Endothelial cell of umbilical vein (primary cell): ENCODE data around the gene MAEA. TPM values are rescaled to one million over a fixed set of nuclear protein-coding genes. Genes with fewer than 3 reads are reported as not detected.

Experiments used
- BruUV-seq: library from RNA; stranded (reverse); fragments of 400-500 nt; replicated peaks from 2 replicates; lab custom pipeline; 2021; lab: Mats Ljungman, UMichigan
- CTCF ChIA-PET: fragments of 300-600, 350-600 bp; sonication (Branson Sonifier 250); formaldehyde crosslinking; loops from one replicate; lab custom pipeline; 2021; ENCODE audit warnings: antibody characterized with exemption, inconsistent platforms; lab: Charles Lee
- POLR2A ChIA-PET: fragments of 300-600, 350-600 bp; sonication (Branson Sonifier 250); formaldehyde crosslinking; loops from one replicate; lab custom pipeline; 2021; ENCODE audit warnings: antibody characterized with exemption, inconsistent platforms; lab: Charles Lee
- DNase-seq: peaks from one replicate; pipeline ENCODE4 v3.0.0-alpha.2; 2011; ENCODE audit warnings: low read depth, low spot score
- FAIRE-seq: peaks from 2 replicates; lab custom pipeline; 2011; peaks lifted over from hg19 to GRCh38; lab: Jason Lieb, UNC
- H2AFZ ChIP-seq: 2 replicates; pipeline ENCODE4 v1.6.0; 2012; ENCODE audit warnings: low read depth, low read length, control low read depth, inconsistent platforms
- H3K27ac ChIP-seq: 2 replicates; pipeline ENCODE4 v1.5.1; 2011; ENCODE audit warnings: low read depth, mild to moderate bottlenecking, control low read depth, low read length, moderate library complexity; ENCODE audit not compliant: insufficient read depth
- H3K27me3 ChIP-seq, 2 experiments: 2 replicates each; pipeline versions ENCODE4 v1.6.0 to v1.6.1; 2011; ENCODE audit warnings: low read length in 2 of 2, mixed read lengths in 1 of 2; ENCODE audit not compliant: control insufficient read depth in 2 of 2, insufficient read depth in 2 of 2
- H3K36me3 ChIP-seq, 2 experiments: 2 replicates in 1 of 2; 3 replicates in 1 of 2; pipeline ENCODE4 v1.5.1; 2011; ENCODE audit warnings: low read length in 2 of 2, mild to moderate bottlenecking in 1 of 2, moderate library complexity in 1 of 2; ENCODE audit not compliant: control insufficient read depth in 2 of 2, insufficient read depth in 2 of 2; ENCODE audit errors: extremely low read depth in 1 of 2
- H3K4me1 ChIP-seq: 3 replicates; pipeline ENCODE4 v1.5.1; 2011; ENCODE audit warnings: mild to moderate bottlenecking, low read length; ENCODE audit not compliant: control insufficient read depth, insufficient read depth; ENCODE audit errors: extremely low read depth
- H3K4me2 ChIP-seq: 2 replicates; pipeline ENCODE4 v1.6.1; 2011; ENCODE audit warnings: low read length, control low read depth, mixed read lengths; ENCODE audit not compliant: insufficient read depth
- H3K4me3 ChIP-seq, 3 experiments: fragments of 200-600 bp in 1 of 3; sonication (generic), shearing (Covaris generic) in 1 of 3; replicated peaks in 1 of 3; 2 replicates each; pipeline ENCODE4 v1.5.1; 2011 to 2016; ENCODE audit warnings: control low read depth in 3 of 3, low read length in 3 of 3, mild to moderate bottlenecking in 2 of 3, inconsistent platforms in 1 of 3, low read depth in 1 of 3, moderate library complexity in 1 of 3; ENCODE audit not compliant: insufficient read depth in 1 of 3
- H3K79me2 ChIP-seq: 2 replicates; pipeline ENCODE4 v1.6.0; 2012; ENCODE audit warnings: low read length, inconsistent platforms; ENCODE audit not compliant: control insufficient read depth, insufficient read depth
- H3K9ac ChIP-seq: replicated peaks from 2 replicates; pipeline ENCODE3; 2011; ENCODE audit warnings: low read length, control low read depth; ENCODE audit not compliant: insufficient read depth; ENCODE audit errors: extremely low read depth
- H3K9me1 ChIP-seq: replicated peaks from 3 replicates; pipeline ENCODE4 v1.6.0; 2011; ENCODE audit warnings: mild to moderate bottlenecking, low read length; ENCODE audit not compliant: control insufficient read depth, insufficient read depth; ENCODE audit errors: extremely low read depth
- H3K9me3 ChIP-seq: replicated peaks from 2 replicates; pipeline ENCODE4 v1.5.1; 2012; ENCODE audit warnings: low read length, inconsistent platforms; ENCODE audit not compliant: control insufficient read depth, insufficient read depth
- H4K20me1 ChIP-seq: replicated peaks from 2 replicates; pipeline ENCODE3; 2011; ENCODE audit warnings: mild to moderate bottlenecking, low read length; ENCODE audit not compliant: control insufficient read depth, insufficient read depth; ENCODE audit errors: extremely low read depth
- CTCF ChIP-seq, 2 donors: IDR thresholded peaks; 1 replicate in 1 of 2; 2 replicates in 1 of 2; pipeline ENCODE4 v1.5.1; 2011; ENCODE audit warnings: low read length in 2 of 2, mild to moderate bottlenecking in 2 of 2, moderate library complexity in 2 of 2, control low read depth in 1 of 2, inconsistent platforms in 1 of 2, low read depth in 1 of 2; ENCODE audit not compliant: insufficient read depth in 1 of 2; ENCODE audit errors: extremely low read depth in 1 of 2
- MYC ChIP-seq: IDR thresholded peaks from one replicate; pipeline ENCODE4 v1.6.1; 2011; ENCODE audit warnings: mild to moderate bottlenecking, low read depth, low read length
- POLR2A ChIP-seq: IDR thresholded peaks from 2 replicates; pipeline ENCODE4 v1.6.1; 2012; ENCODE audit warnings: low read depth, mild to moderate bottlenecking, control low read depth, low read length
- dilution Hi-C: fragments of 300-500 bp; cut with MboI; formaldehyde crosslinking; loops from one replicate; pipeline ENCODE4 v1.15.0; 2019; ENCODE audit warnings: low sequenced_read_pairs; ENCODE audit not compliant: extremely low pct_ligation_motif_present
- intact Hi-C: fragments of 100-400 bp; cut with micrococcal nuclease; formaldehyde crosslinking; loops from one replicate; pipeline ENCODE4 v1.10.0; 2022
- polyA plus RNA-seq, 4 experiments: library from polyadenylated mRNA; depleted of rRNA in 3 of 4; stranded (reverse) in 3 of 4; unstranded in 1 of 4; fragments of >200 nt; gene quantifications; 2 replicates each; pipeline versions ENCODE4 v1.2.1 to v1.2.3, GENCODE V29; 2011 to 2012; ENCODE audit warnings: missing spikeins in 1 of 4
- total RNA-seq: library from RNA; stranded (reverse); gene quantifications from 2 replicates; pipeline ENCODE4 v1.2.3, GENCODE V29; 2021

Gene MAEA
- total and polyA plus RNA-seq, 2 donors (not counting 3 experiments of a cell fraction or from before 2014, with no cell fraction given), result 66.0 to 108 TPM

GRCh38 chr4:1382776-1383727 is 93.4 kb downstream of the MAEA start:
- Histone ChIP-seq H3K9me3 (no peaks in the 10 kb centered on the region), H3K27ac (no peak overlapping the region), H2AFZ (no peak overlapping the region), H3K36me3 (no peaks in the 10 kb centered on the region), H3K27me3 (no peaks in the 10 kb centered on the region), H4K20me1 (no peaks in the 10 kb centered on the region), H3K4me3 (no peak overlapping the region), H3K4me2 (no peak overlapping the region), H3K79me2 (no peaks in the 10 kb centered on the region), H3K4me1 (no peaks in the 10 kb centered on the region), H3K9ac (no peak overlapping the region), H3K9me1 (no peaks in the 10 kb centered on the region)
- TF ChIP-seq POLR2A (no peak), CTCF (IDR thresholded peaks at IDR 0.05; ENCODE audit: extremely low read depth in 1 of 2, insufficient read depth in 1 of 2, low read depth in 1 of 2, low read length in 2 of 2) (no peak), MYC (no peak)
- no peak for FAIRE-seq
- no peak for DNase-seq
- intact Hi-C loops (no loop called here), dilution Hi-C loops (no loop called here)
- BruUV-seq, result no TSS peak
- POLR2A ChIA-PET, result no interaction called here
- CTCF ChIA-PET, result no interaction called here
